Gastroesophageal sphincter (tissue), 3 donors: ENCODE data around the gene ALKBH5.

ENCODE experiments used
- EP300 ChIP-seq: sonication (generic); formaldehyde crosslinking; IDR thresholded peaks from one replicate; pipeline ENCODE4 v1.6.1; 2017; ENCODE audit warnings: antibody characterized with exemption, mild to moderate bottlenecking
- POLR2A ChIP-seq, 2 donors: fragments of 450-650 bp; IDR thresholded peaks; one replicate each; pipeline ENCODE4 v1.6.1; 2017; ENCODE audit warnings: antibody characterized with exemption in 2 of 2, mild to moderate bottlenecking in 2 of 2, moderate library complexity in 1 of 2
- POLR2AphosphoS5 ChIP-seq: sonication (generic); formaldehyde crosslinking; IDR thresholded peaks from one replicate; pipeline ENCODE4 v1.6.1; 2017; ENCODE audit warnings: antibody characterized with exemption
- TF ChIP-seq, protein P1 (sequence below), 4 experiments: fragments of 200-600 bp in 2 of 4; fragments of 450-650 bp in 2 of 4; sonication (generic) in 1 of 4; IDR thresholded peaks; one replicate each; pipeline ENCODE4 v1.5.1; 2017 to 2019; ENCODE audit warnings: antibody characterized with exemption in 4 of 4, mild to moderate bottlenecking in 2 of 4, moderate library complexity in 2 of 4

DNA sequence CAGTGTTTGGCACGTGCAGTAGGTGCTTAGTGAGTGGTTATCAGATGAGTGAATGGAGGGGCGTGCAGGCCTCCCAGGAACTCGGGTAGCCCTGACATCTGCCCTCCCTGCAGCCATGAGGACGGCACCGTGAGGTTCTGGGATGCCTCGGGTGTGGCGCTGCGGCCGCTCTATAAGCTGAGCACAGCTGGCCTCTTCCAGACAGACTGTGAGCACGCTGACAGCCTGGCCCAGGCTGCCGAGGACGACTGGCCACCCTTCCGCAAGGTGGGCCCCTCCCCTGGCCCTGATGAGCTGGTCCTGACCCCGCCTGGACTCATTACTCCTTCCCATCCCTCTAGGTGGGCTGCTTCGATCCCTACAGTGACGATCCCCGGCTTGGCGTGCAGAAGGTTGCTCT lies 52.9 kb downstream of the ALKBH5 start:
- TF ChIP-seq, protein P1, sequence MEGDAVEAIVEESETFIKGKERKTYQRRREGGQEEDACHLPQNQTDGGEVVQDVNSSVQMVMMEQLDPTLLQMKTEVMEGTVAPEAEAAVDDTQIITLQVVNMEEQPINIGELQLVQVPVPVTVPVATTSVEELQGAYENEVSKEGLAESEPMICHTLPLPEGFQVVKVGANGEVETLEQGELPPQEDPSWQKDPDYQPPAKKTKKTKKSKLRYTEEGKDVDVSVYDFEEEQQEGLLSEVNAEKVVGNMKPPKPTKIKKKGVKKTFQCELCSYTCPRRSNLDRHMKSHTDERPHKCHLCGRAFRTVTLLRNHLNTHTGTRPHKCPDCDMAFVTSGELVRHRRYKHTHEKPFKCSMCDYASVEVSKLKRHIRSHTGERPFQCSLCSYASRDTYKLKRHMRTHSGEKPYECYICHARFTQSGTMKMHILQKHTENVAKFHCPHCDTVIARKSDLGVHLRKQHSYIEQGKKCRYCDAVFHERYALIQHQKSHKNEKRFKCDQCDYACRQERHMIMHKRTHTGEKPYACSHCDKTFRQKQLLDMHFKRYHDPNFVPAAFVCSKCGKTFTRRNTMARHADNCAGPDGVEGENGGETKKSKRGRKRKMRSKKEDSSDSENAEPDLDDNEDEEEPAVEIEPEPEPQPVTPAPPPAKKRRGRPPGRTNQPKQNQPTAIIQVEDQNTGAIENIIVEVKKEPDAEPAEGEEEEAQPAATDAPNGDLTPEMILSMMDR (IDR thresholded peaks at IDR 0.05) = no peak
- TF ChIP-seq POLR2A (IDR thresholded peaks at IDR 0.05) = no peak
- TF ChIP-seq POLR2AphosphoS5 = no peak
- TF ChIP-seq EP300 = no peak
